T-helper 2 cell treated with Interferon-gamma antibody and Interleukin-4, amounts not matched to agents 5 μg/mL and 100 μg/mL, for 36 hours (primary cell): Measurements from ENCODE around the gene SH3TC1.

Source experiments
- DNase-seq: peaks from one replicate; pipeline ENCODE4 v3.0.0; 2021; ENCODE audit warnings: low spot score
- H3K27ac Mint-ChIP-seq: one replicate; pipeline ENCODE4 v1.8.0; 2021; ENCODE audit warnings: mild to moderate bottlenecking, mixed read lengths
- H3K27me3 Mint-ChIP-seq: one replicate; pipeline ENCODE4 v1.8.0; 2021; ENCODE audit warnings: low read depth, mixed read lengths
- H3K36me3 Mint-ChIP-seq: one replicate; pipeline ENCODE4 v1.8.0; 2021; ENCODE audit warnings: low read depth, mixed read lengths
- H3K4me1 Mint-ChIP-seq: one replicate; pipeline ENCODE4 v1.8.0; 2021; ENCODE audit warnings: low read depth, mixed read lengths
- H3K4me3 Mint-ChIP-seq: one replicate; pipeline ENCODE4 v1.8.0; 2022; ENCODE audit warnings: mild to moderate bottlenecking, moderate library complexity, mixed read lengths
- H3K9me3 Mint-ChIP-seq: one replicate; pipeline ENCODE4 v1.8.0; 2021; ENCODE audit warnings: mixed read lengths

Gene SH3TC1

DNA sequence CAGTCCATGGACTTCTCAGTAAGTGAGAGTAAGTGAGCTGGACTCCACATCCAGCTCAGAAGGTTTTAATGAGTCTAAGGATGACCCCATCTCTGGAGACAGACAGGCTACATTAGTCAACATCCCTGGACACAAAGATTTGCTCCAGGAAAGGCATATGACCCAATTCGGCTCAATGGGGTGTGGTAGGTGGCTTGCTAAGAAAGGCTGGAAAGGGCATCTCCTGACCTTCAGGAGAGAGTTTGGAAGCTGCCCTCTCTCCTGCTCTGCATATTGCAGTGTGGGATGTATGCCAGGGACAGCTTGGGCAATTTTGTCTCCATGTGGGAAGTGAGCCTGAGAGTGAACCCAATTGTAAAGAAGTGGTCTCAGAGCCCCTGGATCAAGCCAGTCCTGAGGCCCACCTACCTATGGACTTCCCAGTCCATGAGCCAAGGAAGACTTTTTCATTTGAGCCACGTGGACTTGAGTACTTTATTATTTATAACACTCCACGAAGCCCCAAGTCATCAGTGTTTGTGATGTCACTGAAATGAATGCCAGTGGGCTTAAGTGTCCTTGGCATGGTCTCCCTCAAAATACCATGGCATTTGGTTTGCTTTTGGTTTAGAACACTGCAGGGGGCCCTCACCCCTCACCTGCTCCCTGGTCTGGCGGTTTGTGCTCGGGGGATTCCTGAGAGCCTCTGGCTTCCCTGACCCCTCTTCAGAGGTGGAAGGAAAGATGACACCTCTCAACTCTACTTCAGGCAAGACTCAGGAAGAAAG, 30.1 kb upstream of the SH3TC1 start:
- no peaks in the 10 kb centered on the region for H3K36me3 Mint-ChIP-seq
- H3K4me1 Mint-ChIP-seq: no peaks in the 10 kb centered on the region
- H3K27ac Mint-ChIP-seq: no peak overlapping the region
- no peaks in the 10 kb centered on the region for H3K27me3 Mint-ChIP-seq
- DNase-seq: no peak
- H3K4me3 Mint-ChIP-seq: no peak overlapping the region
- H3K9me3 Mint-ChIP-seq: peaks cover 8% of the 10 kb centered on the region

DNA sequence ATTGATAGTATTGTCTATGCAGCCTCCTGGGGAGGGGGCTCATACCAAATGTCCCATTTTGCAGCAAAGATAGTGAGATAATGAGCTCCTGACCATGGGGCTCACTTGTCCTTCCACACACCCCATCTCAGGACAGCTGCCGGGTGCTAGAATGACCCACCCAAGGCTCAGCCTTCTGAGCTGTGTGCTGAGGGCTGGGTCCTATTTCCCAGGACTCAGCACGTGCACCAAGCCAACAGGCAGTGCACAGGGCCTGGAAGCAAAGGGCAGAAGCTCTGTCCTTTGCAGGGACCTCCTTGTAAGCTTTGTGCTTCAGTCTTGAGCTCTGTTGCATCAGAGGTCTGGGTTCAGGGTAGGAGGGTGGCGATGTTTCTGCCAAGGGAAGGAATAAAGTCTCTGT, 29.3 kb upstream of the SH3TC1 start:
- H3K4me3 Mint-ChIP-seq: no peak overlapping the region
- H3K4me1 Mint-ChIP-seq: no peaks in the 10 kb centered on the region
- H3K36me3 Mint-ChIP-seq: no peaks in the 10 kb centered on the region
- H3K9me3 Mint-ChIP-seq: peaks cover 8% of the 10 kb centered on the region
- H3K27ac Mint-ChIP-seq: no peak overlapping the region
- no peak for DNase-seq
- H3K27me3 Mint-ChIP-seq: no peaks in the 10 kb centered on the region

DNA sequence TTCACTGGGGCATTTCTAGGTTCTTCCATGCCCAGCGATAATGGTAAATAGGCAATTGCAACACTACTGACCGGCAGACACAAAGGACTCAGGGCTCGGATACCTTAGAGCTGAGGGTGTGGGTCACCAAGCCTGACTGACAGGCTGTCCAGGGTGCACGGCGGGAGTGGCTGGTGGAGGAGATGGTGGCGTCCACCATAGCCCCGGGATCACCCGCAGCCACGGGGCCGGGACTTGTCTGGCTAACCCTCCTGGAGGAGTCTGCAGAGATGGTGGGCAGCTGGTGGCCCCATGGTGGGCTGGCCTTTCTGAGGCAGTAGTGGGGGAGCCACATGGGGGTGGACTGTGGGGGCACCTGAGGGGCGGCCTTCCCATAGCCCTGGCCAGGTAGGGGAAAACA, 28.7 kb upstream of the SH3TC1 start:
- Mint-ChIP-seq H3K4me1 (no peaks in the 10 kb centered on the region), H3K9me3 (peaks cover 8% of the 10 kb centered on the region), H3K27me3 (no peaks in the 10 kb centered on the region), H3K27ac (no peak overlapping the region), H3K36me3 (no peaks in the 10 kb centered on the region), H3K4me3 (no peak overlapping the region)
- no peak for DNase-seq

DNA sequence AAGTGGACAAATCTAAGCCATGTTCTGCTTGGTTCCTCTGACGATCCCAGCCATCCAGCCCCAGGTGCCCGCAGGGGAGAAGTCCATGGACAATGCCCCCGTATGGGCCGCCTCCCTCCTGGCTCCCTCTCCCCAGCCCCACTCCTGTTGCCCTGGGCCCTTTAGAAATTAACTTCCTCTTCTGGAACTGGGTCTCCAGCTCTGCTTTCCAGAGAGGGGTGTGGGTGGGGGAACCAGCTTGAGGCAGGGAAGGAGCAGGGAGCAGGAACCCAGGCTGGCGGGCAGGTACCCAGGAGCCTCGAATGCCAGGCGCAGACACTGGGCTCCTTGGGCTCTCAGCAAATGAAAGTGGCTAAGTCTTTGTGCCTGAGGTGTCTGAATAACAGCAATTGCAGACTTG, 27.8 kb upstream of the SH3TC1 start:
- Mint-ChIP-seq H3K36me3 (no peaks in the 10 kb centered on the region), H3K27ac (no peak overlapping the region), H3K27me3 (no peaks in the 10 kb centered on the region), H3K4me3 (no peak overlapping the region), H3K9me3 (peaks cover 8% of the 10 kb centered on the region), H3K4me1 (no peaks in the 10 kb centered on the region)
- no peak for DNase-seq

DNA sequence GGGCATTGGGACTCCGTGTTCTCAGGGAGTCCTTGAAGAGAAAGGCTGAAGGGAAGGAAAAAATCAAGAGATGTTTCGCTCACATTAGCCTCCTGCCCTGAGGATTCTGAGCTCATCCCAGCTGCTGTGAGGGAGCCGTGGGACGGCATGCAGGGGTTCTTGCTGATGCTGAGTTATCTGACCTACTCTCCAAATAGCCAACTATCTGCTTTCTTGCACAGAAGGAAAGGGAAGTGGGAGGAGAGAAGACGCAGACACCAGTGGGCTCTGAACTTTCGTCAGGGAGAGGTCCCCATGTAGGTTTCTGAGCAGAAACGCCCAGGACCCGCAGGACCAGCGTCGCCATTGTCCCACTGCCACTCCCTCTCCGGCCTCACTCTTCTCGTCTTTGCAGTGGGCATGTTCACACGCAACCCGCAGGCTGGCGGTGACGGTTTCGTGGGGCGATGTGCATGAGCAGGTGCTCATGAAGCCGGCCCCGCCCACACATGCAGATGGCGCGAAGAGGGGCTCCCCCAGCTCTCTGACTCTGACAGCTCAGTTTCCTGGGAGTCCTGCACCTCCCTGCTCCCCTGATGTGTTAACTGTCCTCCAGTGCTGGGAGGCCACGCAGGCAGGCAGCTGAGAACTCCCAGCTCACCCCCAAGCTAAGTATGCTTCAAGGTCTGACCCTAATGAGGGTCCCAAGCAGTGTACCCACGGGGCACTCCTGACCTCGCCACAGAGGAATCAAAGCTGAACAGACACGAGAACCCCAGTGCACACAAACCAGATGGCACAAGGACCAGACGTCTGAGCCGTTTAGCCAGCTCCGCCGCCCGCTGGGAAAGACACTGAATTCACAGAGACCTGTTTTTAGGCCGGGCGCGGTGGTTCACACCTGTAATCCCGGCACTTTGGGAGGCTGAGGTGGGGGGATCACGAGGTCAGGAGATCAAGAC, 26.8 kb upstream of the SH3TC1 start:
- DNase-seq: no peak
- no peaks in the 10 kb centered on the region for H3K36me3 Mint-ChIP-seq
- no peak overlapping the region for H3K4me3 Mint-ChIP-seq
- peaks cover 8% of the 10 kb centered on the region for H3K9me3 Mint-ChIP-seq
- no peak overlapping the region for H3K27ac Mint-ChIP-seq
- H3K4me1 Mint-ChIP-seq: no peaks in the 10 kb centered on the region
- H3K27me3 Mint-ChIP-seq: no peaks in the 10 kb centered on the region

DNA sequence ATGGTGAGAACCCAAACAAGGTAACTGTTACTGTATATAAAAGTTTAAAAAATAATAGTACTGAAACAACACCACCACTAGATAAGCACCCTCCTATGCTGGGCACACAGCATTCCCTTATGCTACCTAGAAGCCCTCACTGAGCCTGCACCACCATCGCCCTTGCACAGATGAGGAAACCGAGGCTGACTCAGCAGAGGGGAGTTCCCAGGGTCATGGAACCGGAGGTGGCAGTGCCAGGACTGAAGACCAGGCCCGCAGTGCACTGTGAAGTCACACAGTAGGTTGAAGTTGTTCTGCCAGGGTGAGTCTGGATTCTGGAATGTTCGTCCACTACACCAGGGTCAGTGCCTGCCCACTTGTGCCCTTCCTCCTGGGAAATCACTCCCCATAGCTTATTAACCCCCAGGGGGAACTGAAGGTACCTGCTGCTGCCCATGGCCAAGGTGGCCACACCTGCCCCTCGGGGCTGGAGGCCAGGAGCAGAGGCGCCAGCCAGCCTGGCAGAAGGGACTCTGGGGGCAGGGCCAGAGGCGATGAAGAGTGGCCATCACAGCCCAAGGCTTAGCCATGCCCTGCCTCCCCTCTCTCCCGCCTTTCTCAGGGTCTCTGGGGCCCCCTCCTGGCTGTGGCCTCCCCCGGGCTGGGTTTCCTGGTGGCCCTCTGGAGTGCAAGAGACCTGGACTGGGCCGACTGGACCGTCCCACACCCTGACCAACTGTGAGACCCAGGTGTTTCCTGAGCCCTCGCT, 25.4 kb upstream of the SH3TC1 start:
- Mint-ChIP-seq H3K9me3 (peaks cover under 1% of the 10 kb centered on the region), H3K4me1 (no peaks in the 10 kb centered on the region), H3K27ac (no peak overlapping the region), H3K4me3 (no peak overlapping the region), H3K27me3 (no peaks in the 10 kb centered on the region), H3K36me3 (no peaks in the 10 kb centered on the region)
- DNase-seq: no peak

DNA sequence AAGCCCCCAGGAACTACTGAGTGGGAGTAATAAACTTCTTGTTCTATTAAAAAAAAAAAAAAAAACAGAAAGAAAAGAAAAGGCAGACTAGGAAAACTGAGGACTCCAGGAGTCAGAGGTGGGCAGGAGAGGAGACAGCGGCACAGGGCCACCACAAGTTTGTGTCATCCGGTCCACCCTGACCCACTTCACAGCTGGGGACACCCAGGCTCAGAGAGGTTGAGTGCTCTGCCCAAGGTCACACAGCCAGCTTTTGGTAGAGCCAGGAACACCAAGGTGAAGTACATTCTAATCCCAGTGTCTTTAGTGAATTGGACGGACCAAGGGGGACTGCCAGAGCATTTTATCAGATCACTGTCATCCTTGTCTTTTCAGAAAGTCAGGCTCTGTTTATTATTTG, 24.1 kb upstream of the SH3TC1 start:
- DNase-seq: no peak
- no peaks in the 10 kb centered on the region for H3K36me3 Mint-ChIP-seq
- H3K27me3 Mint-ChIP-seq: no peaks in the 10 kb centered on the region
- no peak overlapping the region for H3K4me3 Mint-ChIP-seq
- H3K4me1 Mint-ChIP-seq: no peaks in the 10 kb centered on the region
- H3K27ac Mint-ChIP-seq: no peak overlapping the region
- no peaks in the 10 kb centered on the region for H3K9me3 Mint-ChIP-seq

DNA sequence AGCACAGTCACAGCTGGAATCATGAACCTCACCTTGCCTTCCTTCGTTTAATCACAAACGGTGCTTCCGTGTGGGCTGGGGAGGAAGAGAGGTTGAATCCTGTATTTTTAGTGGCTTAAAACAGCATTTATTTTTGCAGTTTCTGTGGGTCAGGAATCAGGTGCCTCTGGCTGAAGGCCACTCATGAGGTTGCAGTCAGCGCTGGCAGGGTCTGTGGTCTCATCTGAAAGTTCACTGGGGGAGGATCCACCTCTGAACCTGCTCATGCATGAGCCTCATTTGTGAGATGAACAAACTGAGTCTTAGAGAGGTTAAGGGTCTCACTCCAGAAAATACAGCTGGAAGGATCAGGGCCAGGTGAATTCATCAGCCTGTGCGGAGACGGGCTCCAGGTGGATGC, 23.4 kb upstream of the SH3TC1 start:
- H3K27ac Mint-ChIP-seq: no peak overlapping the region
- H3K4me3 Mint-ChIP-seq: no peak overlapping the region
- H3K9me3 Mint-ChIP-seq: no peaks in the 10 kb centered on the region
- no peak for DNase-seq
- no peaks in the 10 kb centered on the region for H3K27me3 Mint-ChIP-seq
- no peaks in the 10 kb centered on the region for H3K36me3 Mint-ChIP-seq
- H3K4me1 Mint-ChIP-seq: no peaks in the 10 kb centered on the region

DNA sequence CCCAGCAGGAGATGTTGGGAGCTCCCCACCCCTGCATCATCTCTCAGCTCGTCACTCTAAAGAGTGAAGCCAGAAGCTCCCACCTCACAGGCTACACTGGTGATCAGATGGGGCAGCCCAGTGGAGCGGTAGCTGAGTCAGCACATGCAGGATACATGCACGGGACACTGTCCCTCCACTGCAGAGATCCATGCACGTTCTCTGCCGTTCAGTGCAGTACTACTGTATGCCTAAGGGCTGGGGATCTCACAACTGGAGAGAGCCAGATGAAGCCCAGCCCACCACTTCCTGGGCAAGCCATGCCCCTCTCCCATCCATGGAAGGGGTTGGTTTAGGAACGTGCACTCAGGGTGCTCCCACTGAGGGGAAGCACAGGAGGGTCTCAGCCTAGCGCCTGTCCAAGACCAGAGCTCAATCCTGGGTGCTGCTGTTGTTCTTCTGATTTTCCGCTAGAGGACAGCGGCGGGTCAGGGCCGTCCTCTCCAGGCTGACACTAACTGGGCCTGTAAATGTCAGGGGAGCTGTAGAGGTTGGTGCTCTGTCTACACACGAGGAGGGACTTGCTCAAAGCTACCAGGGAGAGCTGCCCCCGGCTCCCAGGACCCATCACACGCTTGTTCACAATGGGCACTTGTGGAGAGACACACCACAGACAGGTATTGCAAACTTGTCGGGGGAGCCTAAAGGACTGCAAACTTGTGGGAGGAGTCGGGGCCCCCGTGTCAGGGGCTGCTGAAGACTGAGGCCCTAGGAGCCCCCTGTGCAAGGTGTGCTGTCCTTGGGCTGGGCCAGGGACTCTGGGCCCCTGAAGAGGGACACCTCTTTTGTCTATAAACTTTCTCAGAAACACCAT, 22.3 kb upstream of the SH3TC1 start:
- no peak overlapping the region for H3K4me3 Mint-ChIP-seq
- no peaks in the 10 kb centered on the region for H3K27me3 Mint-ChIP-seq
- H3K27ac Mint-ChIP-seq: peak overlapping the region; percentile 13
- no peaks in the 10 kb centered on the region for H3K36me3 Mint-ChIP-seq
- no peaks in the 10 kb centered on the region for H3K9me3 Mint-ChIP-seq
- H3K4me1 Mint-ChIP-seq: no peaks in the 10 kb centered on the region
- DNase-seq: no peak

DNA sequence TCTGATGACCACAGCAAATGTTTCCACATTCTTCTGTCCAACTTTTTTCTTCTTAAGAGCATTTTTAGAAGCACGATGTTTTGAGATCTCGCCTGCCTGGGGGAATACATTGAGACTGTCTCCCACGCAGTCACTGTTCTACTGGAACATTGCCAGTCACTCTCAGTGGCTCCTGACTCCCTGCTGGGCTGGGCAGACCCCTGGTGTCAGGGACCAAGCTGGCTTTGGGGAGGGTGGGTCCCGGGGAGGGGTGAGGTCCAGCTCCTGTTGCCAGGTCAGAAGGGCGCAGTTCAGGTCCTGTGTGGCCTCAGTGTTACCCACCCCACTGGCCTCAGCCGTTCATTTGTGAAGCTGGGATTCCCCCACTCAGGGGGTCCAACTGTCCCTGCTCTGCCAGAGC, 21.5 kb upstream of the SH3TC1 start:
- H3K36me3 Mint-ChIP-seq: no peaks in the 10 kb centered on the region
- H3K27ac Mint-ChIP-seq: no peak overlapping the region

DNA sequence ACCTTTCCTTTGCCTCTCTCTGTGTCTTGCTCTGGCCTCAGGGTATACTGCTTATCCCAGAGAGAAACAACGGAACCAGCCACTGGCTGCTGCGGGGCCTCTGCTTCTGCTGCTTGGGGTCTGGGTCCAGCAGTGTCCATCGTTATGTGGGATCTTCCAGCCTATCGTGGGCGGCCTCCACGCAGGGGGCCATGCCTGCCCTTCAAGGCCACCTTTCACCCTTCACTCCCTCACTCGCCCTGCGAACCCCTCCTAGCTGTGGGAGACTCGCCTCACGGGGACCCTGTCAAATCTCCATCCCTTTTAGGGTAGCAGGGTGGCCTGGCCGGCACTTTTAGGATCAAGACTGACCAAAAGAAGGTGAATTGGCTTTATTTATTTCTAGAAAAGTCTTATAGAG, 21.1 kb upstream of the SH3TC1 start:
- Mint-ChIP-seq H3K27ac (no peak overlapping the region), H3K4me1 (no peaks in the 10 kb centered on the region), H3K36me3 (no peaks in the 10 kb centered on the region), H3K9me3 (no peaks in the 10 kb centered on the region), H3K4me3 (no peak overlapping the region), H3K27me3 (no peaks in the 10 kb centered on the region)
- no peak for DNase-seq

More for the DNA sequence above, 21.5 kb upstream of the SH3TC1 start:
- no peak for DNase-seq
- Mint-ChIP-seq H3K9me3 (no peaks in the 10 kb centered on the region), H3K27me3 (no peaks in the 10 kb centered on the region), H3K4me1 (no peaks in the 10 kb centered on the region), H3K4me3 (no peak overlapping the region)

DNA sequence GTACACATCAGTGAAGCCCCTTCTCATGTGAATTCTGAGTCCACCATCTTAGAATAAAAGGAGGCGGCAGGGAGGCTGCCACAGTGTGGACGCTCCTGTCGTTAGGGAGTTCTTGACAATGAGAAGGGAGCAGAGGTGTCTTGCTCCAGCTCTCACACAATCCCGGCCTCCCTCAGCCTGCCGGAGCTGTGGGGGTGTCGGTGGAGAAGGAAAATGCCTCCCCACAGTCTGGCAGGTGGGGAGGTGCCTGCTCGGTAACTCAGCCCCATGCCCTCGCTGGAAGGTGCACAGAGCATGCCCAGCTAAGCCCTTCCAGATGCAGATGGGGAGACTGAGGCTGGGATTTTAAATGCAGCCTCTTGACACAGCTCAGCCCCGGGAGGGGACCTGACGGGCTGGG, 20.0 kb upstream of the SH3TC1 start:
- no peak for DNase-seq
- H3K4me1 Mint-ChIP-seq: no peaks in the 10 kb centered on the region
- no peak overlapping the region for H3K27ac Mint-ChIP-seq
- no peaks in the 10 kb centered on the region for H3K27me3 Mint-ChIP-seq
- no peaks in the 10 kb centered on the region for H3K36me3 Mint-ChIP-seq
- no peaks in the 10 kb centered on the region for H3K9me3 Mint-ChIP-seq
- H3K4me3 Mint-ChIP-seq: no peak overlapping the region

DNA sequence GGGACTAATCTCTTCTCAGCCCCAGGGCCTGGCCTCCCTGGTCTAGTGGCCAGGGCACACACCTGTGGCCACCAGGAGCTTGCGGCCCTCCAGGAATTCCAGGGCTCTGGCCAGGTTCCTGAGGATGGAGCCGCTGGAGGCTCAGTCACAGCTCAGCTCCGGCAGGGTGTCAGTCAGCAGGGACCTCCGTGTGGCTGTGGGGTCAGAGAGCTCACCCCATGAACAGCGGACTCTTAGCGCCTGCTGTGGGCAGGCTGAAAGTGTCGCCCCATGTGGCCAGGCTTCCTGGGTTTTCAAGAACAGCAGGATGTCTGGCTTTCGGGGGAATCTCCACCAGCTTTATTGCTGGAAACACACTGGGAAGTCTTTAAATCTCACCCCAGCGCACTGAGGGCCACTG, 19.3 kb upstream of the SH3TC1 start:
- H3K4me3 Mint-ChIP-seq: no peak overlapping the region
- no peak overlapping the region for H3K27ac Mint-ChIP-seq
- H3K4me1 Mint-ChIP-seq: no peaks in the 10 kb centered on the region
- no peak for DNase-seq
- H3K9me3 Mint-ChIP-seq: no peaks in the 10 kb centered on the region
- no peaks in the 10 kb centered on the region for H3K27me3 Mint-ChIP-seq
- no peaks in the 10 kb centered on the region for H3K36me3 Mint-ChIP-seq
